GM12878 (cell line): ENCODE measurements around the gene HOXB3. TPM values are rescaled to one million over a fixed set of nuclear protein-coding genes. Genes with fewer than 3 reads are reported as not detected.

Experiments used
- ATAC-seq: fragments of 200-7000 bp; cut with Tn5 transposase; 3 replicates; pipeline ENCODE4 v1.9.1; 2020; ENCODE audit warnings: mild to moderate bottlenecking, moderate library complexity
- BruUV-seq: library from RNA; stranded (reverse); fragments of 400-500 nt; replicated peaks from 2 replicates; lab custom pipeline; 2021; lab: Mats Ljungman, UMichigan
- CTCF ChIA-PET: fragments of 300-600 bp; sonication (Branson Sonifier 250); formaldehyde crosslinking; extraction: SDS; loops from one replicate; lab custom pipeline; 2021; ENCODE audit warnings: inconsistent platforms; lab: Yijun Ruan, JAX
- POLR2A ChIA-PET: fragments of 350-600 bp; formaldehyde crosslinking; extraction: SDS; loops from one replicate; lab custom pipeline; 2021; ENCODE audit warnings: inconsistent platforms; lab: Charles Lee
- RAD21 ChIA-PET: fragments of 300-600 bp; sonication (Branson Sonifier 250); formaldehyde crosslinking; loops from one replicate; lab custom pipeline; 2023; ENCODE audit warnings: antibody characterized with exemption; ENCODE audit not compliant: unreplicated experiment; lab: Charles Lee
- SMC1A ChIA-PET: fragments of 300-600 bp; sonication (Branson Sonifier 250); formaldehyde crosslinking; loops from one replicate; lab custom pipeline; 2023; ENCODE audit not compliant: unreplicated experiment, uncharacterized antibody; lab: Charles Lee
- DNase-seq: peaks from one replicate; pipeline ENCODE4 v3.0.0-alpha.2; 2011; ENCODE audit warnings: low read depth, low spot score
- FAIRE-seq: peaks from 3 replicates; lab custom pipeline; 2011; peaks lifted over from hg19 to GRCh38; lab: Jason Lieb, UNC
- H2AFZ ChIP-seq: 2 replicates; pipeline ENCODE4 v1.6.0; 2011; ENCODE audit warnings: low read depth, low read length, control low read depth; ENCODE audit not compliant: control insufficient read depth
- H3K27ac ChIP-seq: 2 replicates; pipeline ENCODE4 v1.5.1; 2011; ENCODE audit warnings: control low read depth; ENCODE audit not compliant: control insufficient read depth, insufficient read depth
- H3K27me3 ChIP-seq, 2 experiments: replicated peaks in 1 of 2; 2 replicates each; pipeline versions ENCODE4 v1.6.0 to v1.6.1; 2011; ENCODE audit warnings: low read length in 1 of 2; ENCODE audit not compliant: control insufficient read depth in 2 of 2, insufficient read depth in 2 of 2
- H3K36me3 ChIP-seq, 2 experiments: 2 replicates each; pipeline ENCODE4 v1.5.1; 2011; ENCODE audit warnings: low read length in 1 of 2; ENCODE audit not compliant: control insufficient read depth in 2 of 2, insufficient read depth in 2 of 2
- H3K4me1 ChIP-seq: 2 replicates; pipeline ENCODE4 v1.6.1; 2011; ENCODE audit warnings: mild to moderate bottlenecking, low read length, moderate library complexity, mixed read lengths; ENCODE audit not compliant: control insufficient read depth, insufficient read depth
- H3K4me2 ChIP-seq: 2 replicates; pipeline ENCODE4 v1.6.0; 2011; ENCODE audit warnings: control low read depth; ENCODE audit not compliant: control insufficient read depth, insufficient read depth
- H3K4me3 ChIP-seq: fragments of 200-600 bp; sonication (generic); 2 replicates; pipeline ENCODE4 v1.5.1; 2016
- H3K79me2 ChIP-seq: 2 replicates; pipeline ENCODE4 v1.6.0; 2011; ENCODE audit warnings: low read length; ENCODE audit not compliant: control insufficient read depth, insufficient read depth
- H3K9ac ChIP-seq: 2 replicates; pipeline ENCODE4 v1.8.0; 2011; ENCODE audit warnings: low read length, control low read depth, mixed read lengths; ENCODE audit not compliant: control insufficient read depth, insufficient read depth
- H3K9me3 ChIP-seq: replicated peaks from 3 replicates; pipeline ENCODE4 v1.5.1; 2011; ENCODE audit warnings: mild to moderate bottlenecking, low read length; ENCODE audit not compliant: control insufficient read depth, insufficient read depth
- H4K20me1 ChIP-seq: 2 replicates; pipeline ENCODE4 v1.6.0; 2011; ENCODE audit not compliant: control insufficient read depth, insufficient read depth
- ATF2 ChIP-seq: IDR thresholded peaks from 2 replicates; pipeline ENCODE4 v1.6.1; 2012; ENCODE audit warnings: low read length, inconsistent platforms
- CHD1 ChIP-seq: IDR thresholded peaks from 2 replicates; pipeline ENCODE4 v1.6.1; 2012; ENCODE audit warnings: low read depth, low read length, improper control_type of control experiment
- E4F1 ChIP-seq: fragments of 450-650 bp; IDR thresholded peaks from 2 replicates; pipeline ENCODE4 v1.6.1; 2018; ENCODE audit warnings: borderline replicate concordance, mild to moderate bottlenecking; ENCODE audit not compliant: partially characterized antibody
- EGR1 ChIP-seq, 2 experiments: IDR thresholded peaks; 1 replicate in 1 of 2; 2 replicates in 1 of 2; pipeline ENCODE4 v1.6.1; 2011 to 2012; ENCODE audit warnings: low read depth in 2 of 2, low read length in 2 of 2, borderline replicate concordance in 1 of 2, mild to moderate bottlenecking in 1 of 2, moderate library complexity in 1 of 2
- IKZF1 ChIP-seq: fragments of 450-650 bp; conservative IDR thresholded peaks from 2 replicates; pipeline ENCODE4 v1.6.1; 2017; ENCODE audit warnings: antibody characterized with exemption, mild to moderate bottlenecking
- IRF3 ChIP-seq: fragments of 450-650 bp; IDR thresholded peaks from 2 replicates; pipeline ENCODE4 v1.6.1; 2014; ENCODE audit warnings: mild to moderate bottlenecking
- MLLT1 ChIP-seq: fragments of 450-650 bp; IDR thresholded peaks from 2 replicates; pipeline ENCODE4 v1.6.1; 2016; ENCODE audit warnings: mild to moderate bottlenecking
- MXI1 ChIP-seq: fragments of 150-350 bp; IDR thresholded peaks from 2 replicates; pipeline ENCODE4 v1.6.1; 2011; ENCODE audit warnings: low read depth, mild to moderate bottlenecking, inconsistent platforms, low read length, improper control_type of control experiment
- MYB ChIP-seq: fragments of 150-350 bp; IDR thresholded peaks from 2 replicates; pipeline ENCODE4 v1.6.1; 2014; ENCODE audit warnings: mild to moderate bottlenecking, low read depth, low read length, borderline replicate concordance
- NR2C1 ChIP-seq: fragments of 450-650 bp; IDR thresholded peaks from 2 replicates; pipeline ENCODE4 v1.6.1; 2017; ENCODE audit warnings: antibody characterized with exemption, mild to moderate bottlenecking, moderate library complexity
- NRF1 ChIP-seq: conservative IDR thresholded peaks from 2 replicates; pipeline ENCODE4 v1.6.1; 2011; ENCODE audit warnings: mild to moderate bottlenecking, low read depth, low read length, improper control_type of control experiment
- POLR2AphosphoS2 ChIP-seq: IDR thresholded peaks from 2 replicates; pipeline ENCODE4 v1.6.1; 2011; ENCODE audit warnings: low read depth, mild to moderate bottlenecking, low read length, improper control_type of control experiment, moderate library complexity
- ZNF622 ChIP-seq: fragments of 450-650 bp; IDR thresholded peaks from 2 replicates; pipeline ENCODE4 v1.6.1; 2017; ENCODE audit warnings: mild to moderate bottlenecking, inconsistent platforms
- WGBS: methylation state at CpG from one replicate; pipeline ENCODE4 v1.1.6; 2016; ENCODE audit warnings: low lambda C conversion rate; ENCODE audit not compliant: insufficient replicate concordance, insufficient coverage; ENCODE audit errors: missing lambda C conversion rate; 5-methylcytosine and 5-hydroxymethylcytosine counted together
- in situ Hi-C: fragments of 300-500 bp; cut with MboI; formaldehyde crosslinking; loops from 9 replicates; pipeline ENCODE4 v1.14.3; 2018; ENCODE audit warnings: mixed read lengths
- intact Hi-C: fragments of 100-400 bp; cut with micrococcal nuclease; formaldehyde crosslinking; loops from one replicate; pipeline ENCODE4 v1.14.2; 2022; ENCODE audit not compliant: unreplicated experiment
- polyA plus RNA-seq, 11 experiments: library from polyadenylated mRNA; depleted of rRNA in 4 of 11; unstranded in 6 of 11; stranded (reverse) in 5 of 11; fragments of >200 nt; fragmentation: Nextera tagmentation in 4 of 11; fragmentation: Illumina TruSeq in 1 of 11; extraction: Ambion mirVana in 4 of 11; extraction: Trizol in 1 of 11; gene quantifications; 1 replicate in 1 of 11; 2 replicates in 10 of 11; pipeline versions ENCODE4 v1.2.1 to v1.2.3, GENCODE V29; 2011 to 2016; ENCODE audit warnings: inconsistent platforms in 2 of 11, missing spikeins in 2 of 11, low read depth in 1 of 11
- total RNA-seq, 4 experiments: library from RNA; depleted of rRNA in 3 of 4; stranded (reverse); fragments of >200 nt in 3 of 4; fragmentation: Illumina TruSeq in 1 of 4; extraction: Trizol in 1 of 4; gene quantifications; 2 replicates each; pipeline versions ENCODE4 v1.2.1 to v1.2.3, GENCODE V29; 2013 to 2021

The HOXB3 gene
- total and polyA plus RNA-seq, 10 of the 15 experiments (the other 5 are each of a cell fraction or from before 2014, with no cell fraction given): 0.19 to 7.7 (median 2.9) TPM

GRCh38 chr17:48554412-48555257, 35.4 kb downstream of the HOXB3 start:
- no peak overlapping the region for H3K4me2 ChIP-seq
- H3K4me3 ChIP-seq: no peak overlapping the region
- CTCF ChIA-PET: interaction anchor here (0.9 kb wide), 1 partner anchor 56 kb away, joined by 3 read pairs; no protein-coding TSS in a partner anchor
- H3K27me3 ChIP-seq: no peaks in the 10 kb centered on the region
- BruUV-seq: no TSS peak
- H3K79me2 ChIP-seq: no peaks in the 10 kb centered on the region
- POLR2A ChIA-PET: interaction anchor here (1.2 kb wide), 1 partner anchor 8 kb away, joined by 4 read pairs; no protein-coding TSS in a partner anchor
- H3K9ac ChIP-seq: no peak overlapping the region
- H2AFZ ChIP-seq: no peak overlapping the region
- no peak for FAIRE-seq
- no peak for ATAC-seq
- H3K27ac ChIP-seq: no peak overlapping the region
- no peaks in the 10 kb centered on the region for H4K20me1 ChIP-seq
- RAD21 ChIA-PET: interaction anchor here (0.9 kb wide), 1 partner anchor 42 kb away, joined by 3 read pairs; no protein-coding TSS in a partner anchor
- WGBS: 90% methylated on average over 41 of the region's 44 CpGs
- in situ Hi-C loops (no loop called here), intact Hi-C loops (no loop called here)
- DNase-seq: no peak
- no peaks in the 10 kb centered on the region for H3K9me3 ChIP-seq
- SMC1A ChIA-PET: interaction anchor here (1.1 to 1.5 kb wide), 4 partner anchors 8 to 140 kb away, joined by 3 read pairs; no protein-coding TSS in a partner anchor
- peaks cover 0 to 6% of the 10 kb centered on the region in 2 experiments; a peak in 2 of 4 replicates for H3K36me3 ChIP-seq
- no peaks in the 10 kb centered on the region for H3K4me1 ChIP-seq
- no peak for TF ChIP-seq ZNF622
- TF ChIP-seq CHD1: no peak
- TF ChIP-seq EGR1 (IDR thresholded peaks at IDR 0.05; ENCODE audit: borderline replicate concordance in 1 of 2, low read depth in 2 of 2, low read length in 2 of 2): no peak
- no peak for TF ChIP-seq NR2C1
- TF ChIP-seq POLR2AphosphoS2: no peak
- TF ChIP-seq MXI1: no peak
- no peak for TF ChIP-seq NRF1
- no peak for TF ChIP-seq IRF3
- no peak for TF ChIP-seq IKZF1
- TF ChIP-seq E4F1: no peak
- no peak for TF ChIP-seq ATF2
- TF ChIP-seq MYB: no peak
- TF ChIP-seq MLLT1: no peak
